DMS53 (cell line): ENCODE data around the gene UMODL1.

Source experiments
- DNase-seq: peaks from one replicate; lab custom pipeline; 2025; lab: John Stamatoyannopoulos, UW

UMODL1 gene

GRCh38 chr21:42191064-42191463 lies 119.9 kb downstream of the UMODL1 start:
- no peak for DNase-seq

DNA sequence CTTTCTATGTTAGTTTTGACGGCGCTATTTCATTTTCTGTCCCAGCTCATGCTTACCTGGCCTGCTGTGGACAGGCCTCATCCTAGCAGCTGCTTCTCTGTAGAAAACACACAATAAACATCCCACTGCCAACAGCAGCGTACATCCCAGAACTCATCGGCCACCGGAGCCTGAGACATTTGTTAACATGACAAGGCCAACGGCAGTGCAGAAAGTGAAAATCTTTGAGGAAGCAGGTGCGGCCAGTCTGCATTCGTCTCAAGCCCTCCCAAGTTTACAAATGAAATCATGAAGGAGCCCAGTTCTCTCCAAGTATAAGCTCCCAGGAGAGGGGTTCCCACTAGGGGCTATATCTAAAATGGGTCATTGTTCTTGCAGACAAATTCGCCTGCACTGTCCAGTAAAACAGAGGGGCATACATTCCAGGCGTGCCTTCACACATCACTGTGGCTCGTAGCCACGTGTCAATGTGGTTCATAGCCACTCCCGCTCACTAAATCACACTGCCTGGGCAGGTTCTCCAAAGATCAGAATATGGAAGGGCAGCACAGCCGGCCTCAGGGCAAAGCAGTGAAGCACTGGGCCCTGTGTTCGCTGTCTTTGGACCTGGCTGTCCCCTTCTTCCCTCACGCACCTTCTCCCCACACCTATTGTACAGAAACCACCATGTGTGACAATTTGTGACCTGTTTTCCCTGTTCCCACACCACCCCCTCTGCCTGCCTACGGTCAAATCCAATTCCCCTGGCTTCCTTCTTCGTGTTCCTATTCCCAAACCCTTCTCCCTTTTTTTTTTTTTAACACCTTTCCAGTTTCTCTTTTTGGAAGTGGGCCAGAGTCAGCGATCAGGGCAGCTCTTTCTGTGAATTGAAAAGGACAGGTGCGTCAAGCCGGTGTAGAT lies 120.8 kb downstream of the UMODL1 start:
- DNase-seq, result no peak
